Fibroblast of the aortic adventitia (primary cell): ENCODE results near the gene TPSG1. TPM values are rescaled to one million over a fixed set of nuclear protein-coding genes. Genes with fewer than 3 reads are reported as not detected.
"Not testable (repeated sequence)": the region's sequence is repeated elsewhere in the genome, so short reads cannot be mapped to it uniquely, and the experiment has no call there.

Experiments used
- DNase-seq: peaks from one replicate; pipeline ENCODE4 v3.0.0-alpha.2; 2010; ENCODE audit warnings: low read depth
- H3K4me3 ChIP-seq: 2 replicates; pipeline ENCODE4 v1.5.1; 2011; ENCODE audit warnings: low read depth, mild to moderate bottlenecking, control low read depth, low read length, moderate library complexity
- CTCF ChIP-seq: IDR thresholded peaks from 2 replicates; pipeline ENCODE4 v1.5.1; 2011; ENCODE audit warnings: mild to moderate bottlenecking, low read length, control low read depth, inconsistent platforms; ENCODE audit not compliant: insufficient read depth
- total RNA-seq: library from RNA; depleted of rRNA; stranded (reverse); fragments of >200 nt; gene quantifications from 2 replicates; pipeline ENCODE4 v1.2.3, GENCODE V29; 2012; ENCODE audit warnings: low replicate concordance

Gene TPSG1
- total RNA-seq, 1 donor = not detected

- no peak overlapping the region for H3K4me3 ChIP-seq
- no peak for TF ChIP-seq CTCF
- peak; percentile 34 for DNase-seq
Observed at GRCh38 chr16:1188432-1189189, 36.5 kb downstream of the TPSG1 start.

GRCh38 chr16:1185460-1186207, 39.4 kb downstream of the TPSG1 start:
- DNase-seq, H3K4me3 ChIP-seq: not testable (repeated sequence)

GRCh38 chr16:1184980-1185379, 40.1 kb downstream of the TPSG1 start:
- TF ChIP-seq CTCF = no peak
- no peak for DNase-seq
- no peak overlapping the region for H3K4me3 ChIP-seq

- H3K4me3 ChIP-seq = no peak overlapping the region
- DNase-seq = no peak
- TF ChIP-seq CTCF = no peak
Observed at GRCh38 chr16:1184156-1184868, 40.8 kb downstream of the TPSG1 start.

- peak; percentile 33 for DNase-seq
- no peak for TF ChIP-seq CTCF
- no peak overlapping the region for H3K4me3 ChIP-seq
Observed at GRCh38 chr16:1182950-1183907, 41.8 kb downstream of the TPSG1 start.

GRCh38 chr16:1182316-1182671, 42.8 kb downstream of the TPSG1 start:
- H3K4me3 ChIP-seq = no peak overlapping the region
- TF ChIP-seq CTCF = no peak
- DNase-seq = peak; percentile 58
